Panc1 (cell line): Measurements from ENCODE around the gene NFATC2. TPM values are rescaled to one million over a fixed set of nuclear protein-coding genes. Genes with fewer than 3 reads are reported as not detected.

Experiments
- ATAC-seq: fragments of 200-7000 bp; cut with Tn5 transposase; 2 replicates; pipeline ENCODE4 v1.9.1; 2020; ENCODE audit warnings: mild to moderate bottlenecking, moderate library complexity
- BruUV-seq: library from RNA; stranded (reverse); fragments of 400-500 nt; replicated peaks from 2 replicates; lab custom pipeline; 2021; lab: Mats Ljungman, UMichigan
- CTCF ChIA-PET: fragments of 300-600 bp; sonication (Branson Sonifier 250); formaldehyde crosslinking; loops from one replicate; lab custom pipeline; 2022; ENCODE audit warnings: antibody characterized with exemption; lab: Charles Lee
- POLR2A ChIA-PET: fragments of 300-600 bp; sonication (Branson Sonifier 250); formaldehyde crosslinking; loops from one replicate; lab custom pipeline; 2022; ENCODE audit warnings: antibody characterized with exemption; lab: Charles Lee
- DNase-seq: peaks from one replicate; pipeline ENCODE4 v3.0.0-alpha.2; 2010; ENCODE audit warnings: low read depth, low spot score
- H3K27ac ChIP-seq: 2 replicates; pipeline ENCODE4 v1.5.1; 2011; ENCODE audit warnings: mild to moderate bottlenecking, low read length, inconsistent platforms
- H3K27me3 ChIP-seq: fragments of 200-500 bp; sonication (Bioruptor generic); 2 replicates; pipeline ENCODE4 v1.6.0; 2014; ENCODE audit warnings: low read length, inconsistent platforms; ENCODE audit not compliant: control insufficient read depth, insufficient read depth
- H3K36me3 ChIP-seq: fragments of 200-500 bp; sonication (Bioruptor generic); 2 replicates; pipeline ENCODE4 v1.5.1; 2014; ENCODE audit warnings: inconsistent platforms, mild to moderate bottlenecking, low read length, moderate library complexity; ENCODE audit not compliant: control insufficient read depth, insufficient read depth
- H3K4me1 ChIP-seq: 2 replicates; pipeline ENCODE4 v1.5.1; 2011; ENCODE audit warnings: inconsistent platforms, mild to moderate bottlenecking, low read length, moderate library complexity; ENCODE audit not compliant: control insufficient read depth, insufficient read depth
- H3K4me3 ChIP-seq, 2 experiments: 2 replicates each; pipeline ENCODE4 v1.5.1; 2011 to 2012; ENCODE audit warnings: low read depth in 2 of 2, low read length in 2 of 2, mild to moderate bottlenecking in 2 of 2, inconsistent platforms in 1 of 2, moderate library complexity in 1 of 2
- H3K9me3 ChIP-seq: fragments of 200-500 bp; sonication (Bioruptor generic); 2 replicates; pipeline ENCODE4 v1.5.1; 2014; ENCODE audit warnings: low read depth, mild to moderate bottlenecking, inconsistent platforms, low read length, moderate library complexity; ENCODE audit not compliant: control insufficient read depth, insufficient read depth
- CTCF ChIP-seq: fragments of 450-650 bp; IDR thresholded peaks from 2 replicates; pipeline ENCODE4 v1.5.1; 2017; ENCODE audit warnings: mild to moderate bottlenecking
- POLR2AphosphoS5 ChIP-seq: IDR thresholded peaks from 2 replicates; pipeline ENCODE4 v1.6.1; 2012; ENCODE audit warnings: mild to moderate bottlenecking, low read depth, low read length, moderate library complexity
- REST ChIP-seq, 2 experiments: IDR thresholded peaks; 2 replicates each; pipeline ENCODE4 v1.6.1; 2011 to 2012; ENCODE audit warnings: low read depth in 2 of 2, control low read depth in 1 of 2, low read length in 1 of 2, mild to moderate bottlenecking in 1 of 2, moderate library complexity in 1 of 2; ENCODE audit not compliant: insufficient read depth in 1 of 2
- SIN3A ChIP-seq: IDR thresholded peaks from 2 replicates; pipeline ENCODE4 v1.6.1; 2012; ENCODE audit warnings: low read depth, mild to moderate bottlenecking, low read length, moderate library complexity, borderline replicate concordance; ENCODE audit not compliant: insufficient read depth
- TCF7L2 ChIP-seq: IDR thresholded peaks from 2 replicates; pipeline ENCODE4 v1.6.1; 2011; ENCODE audit warnings: mild to moderate bottlenecking, low read depth, low read length, inconsistent platforms
- in situ Hi-C: cut with HindIII; loops from 2 replicates; pipeline ENCODE4 v1.10.0; 2016; ENCODE audit warnings: low sequenced_read_pairs, low pct_unique_long_range_greater_than_20kb
- intact Hi-C: fragments of 100-400 bp; cut with micrococcal nuclease; formaldehyde crosslinking; loops from one replicate; pipeline ENCODE4 v1.10.0; 2022; ENCODE audit not compliant: unreplicated experiment
- total RNA-seq: library from RNA; stranded (reverse); gene quantifications from one replicate; pipeline ENCODE4 v1.2.1, GENCODE V29; 2021; ENCODE audit not compliant: unreplicated experiment

The NFATC2 gene
- total RNA-seq, 1 experiment from 2014 or later, result 10.6 TPM

GRCh38 chr20:51445591-51445990 lies 96.9 kb downstream of the NFATC2 start:
- ATAC-seq, result no peak
- H3K4me1 ChIP-seq, result peaks cover 42% of the 10 kb centered on the region
- H3K9me3 ChIP-seq, result no peaks in the 10 kb centered on the region
- intact Hi-C loops (no loop called here), in situ Hi-C loops (no loop called here)
- ChIA-PET POLR2A (no interaction called here), CTCF (interaction anchor here (0.5 kb wide), 1 partner anchor 46 kb away, joined by 3 read pairs; no protein-coding TSS in a partner anchor)
- no peak for TF ChIP-seq SIN3A
- TF ChIP-seq POLR2AphosphoS5, result no peak
- TF ChIP-seq TCF7L2, result no peak
- TF ChIP-seq REST (IDR thresholded peaks at IDR 0.05; ENCODE audit: insufficient read depth in 1 of 2, low read depth in 2 of 2, low read length in 1 of 2), result no peak
- no peak for TF ChIP-seq CTCF
- no peak overlapping the region for H3K4me3 ChIP-seq
- no TSS peak for BruUV-seq
- no peaks in the 10 kb centered on the region for H3K36me3 ChIP-seq
- no peak for DNase-seq
- no peaks in the 10 kb centered on the region for H3K27me3 ChIP-seq
- peak overlapping the region; percentile 87 for H3K27ac ChIP-seq

GRCh38 chr20:51444922-51445438 lies 97.5 kb downstream of the NFATC2 start:
- intact Hi-C loops, result no loop called here
- H3K9me3 ChIP-seq, result no peaks in the 10 kb centered on the region
- H3K27me3 ChIP-seq, result no peaks in the 10 kb centered on the region
- TF ChIP-seq CTCF, result no peak
- no peak for TF ChIP-seq SIN3A
- DNase-seq, result no peak
- H3K4me3 ChIP-seq, result no peak overlapping the region
- no TSS peak for BruUV-seq
- H3K36me3 ChIP-seq, result no peaks in the 10 kb centered on the region
- no peak for ATAC-seq
- H3K4me1 ChIP-seq, result peaks cover 36% of the 10 kb centered on the region
- POLR2A ChIA-PET, result interaction anchor here (0.6 kb wide), 1 partner anchor 393 kb away, joined by 6 read pairs; no protein-coding TSS in a partner anchor
- peak overlapping the region; percentile 87; the same call in 1 of the 2 replicates for H3K27ac ChIP-seq
- CTCF ChIA-PET, result interaction anchor here (0.7 kb wide), 1 partner anchor 67 kb away, joined by 4 read pairs; no protein-coding TSS in a partner anchor
- in situ Hi-C loops, result no loop called here
